HuH-7.5 (cell line): ENCODE measurements around the gene PBRM1.

Experiments used
- DNase-seq: peaks from one replicate; pipeline ENCODE4 v3.0.0; 2011; ENCODE audit warnings: low spot score

Gene PBRM1

DNA sequence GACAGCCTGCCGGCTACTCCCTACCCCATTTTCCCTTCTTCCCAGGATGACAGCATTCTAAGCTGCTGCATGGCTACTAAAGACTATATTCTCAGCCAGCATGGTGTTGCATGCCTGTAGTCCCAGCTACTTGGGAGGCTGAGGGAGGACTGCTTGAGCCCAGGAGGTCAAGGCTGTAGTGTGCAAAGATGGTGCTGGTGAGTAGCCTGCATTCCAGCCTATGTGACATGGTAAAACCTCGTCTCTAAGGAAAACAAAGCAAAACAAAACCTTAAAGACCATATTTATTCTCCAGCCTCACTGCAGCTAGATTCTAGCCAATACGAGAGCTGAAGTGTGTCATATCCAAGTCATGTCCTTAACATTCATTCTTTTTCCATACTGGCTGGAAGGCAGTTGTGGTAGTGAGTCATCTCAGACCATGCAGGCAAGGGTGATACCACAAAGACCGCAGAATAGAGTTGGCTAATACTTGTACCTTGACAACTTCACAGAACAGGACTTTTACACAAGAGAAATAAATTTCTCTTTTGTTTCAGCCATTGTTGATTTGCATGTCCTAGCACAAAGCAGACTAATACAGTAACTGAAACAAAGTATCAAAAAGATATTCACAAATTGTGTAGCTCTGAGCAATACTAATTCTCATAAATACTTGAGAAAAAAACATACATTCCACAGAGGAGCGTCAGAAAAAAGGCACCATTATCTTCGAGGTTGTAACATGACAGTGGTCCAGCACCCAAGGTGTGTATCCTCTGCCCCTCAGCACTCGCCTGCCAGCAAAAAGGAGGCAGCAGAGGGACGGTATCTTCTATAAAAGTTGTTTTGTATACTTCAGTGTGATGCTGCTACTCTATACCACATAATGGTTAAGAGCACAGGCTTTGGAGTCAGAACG, 14.8 kb downstream of the PBRM1 start:
- no peak for DNase-seq

DNA sequence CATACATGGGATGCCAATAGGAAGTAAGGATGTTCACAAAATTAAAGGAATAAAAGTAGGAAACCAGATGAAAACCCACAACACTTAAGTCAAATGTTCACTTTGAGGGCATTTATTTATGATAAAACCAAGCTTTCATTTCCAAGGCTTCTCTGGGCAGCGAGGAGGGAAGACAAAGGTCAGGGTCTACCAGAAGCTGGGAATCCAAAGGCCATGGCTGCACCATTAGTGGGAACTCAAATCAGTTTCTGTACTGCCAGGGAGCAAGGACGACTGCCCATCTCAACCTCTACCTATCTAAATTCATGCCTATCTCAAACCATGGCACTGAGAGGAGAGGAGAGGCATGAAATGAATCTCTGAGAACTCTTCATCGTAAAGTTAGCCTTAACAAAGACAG, 22.6 kb downstream of the PBRM1 start:
- DNase-seq: no peak

DNA sequence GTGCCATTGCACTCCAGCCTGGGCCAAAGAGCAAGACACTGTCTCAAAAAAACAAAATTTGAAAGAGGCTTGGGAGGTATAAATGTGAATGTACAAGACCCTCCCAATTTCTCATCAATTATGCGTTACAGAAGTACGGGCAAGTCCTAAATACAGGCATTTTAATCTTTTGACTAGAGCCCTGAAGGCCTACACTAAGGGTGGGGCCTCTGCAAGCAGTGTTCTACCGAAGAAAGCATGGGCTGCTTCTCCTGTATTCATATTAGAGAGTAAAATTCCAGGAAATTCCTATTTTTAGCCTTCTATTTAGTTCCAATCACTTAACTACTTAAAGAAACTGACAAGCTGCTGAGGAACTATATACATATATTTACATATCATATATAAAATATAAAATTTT, 25.7 kb downstream of the PBRM1 start:
- no peak for DNase-seq

DNA sequence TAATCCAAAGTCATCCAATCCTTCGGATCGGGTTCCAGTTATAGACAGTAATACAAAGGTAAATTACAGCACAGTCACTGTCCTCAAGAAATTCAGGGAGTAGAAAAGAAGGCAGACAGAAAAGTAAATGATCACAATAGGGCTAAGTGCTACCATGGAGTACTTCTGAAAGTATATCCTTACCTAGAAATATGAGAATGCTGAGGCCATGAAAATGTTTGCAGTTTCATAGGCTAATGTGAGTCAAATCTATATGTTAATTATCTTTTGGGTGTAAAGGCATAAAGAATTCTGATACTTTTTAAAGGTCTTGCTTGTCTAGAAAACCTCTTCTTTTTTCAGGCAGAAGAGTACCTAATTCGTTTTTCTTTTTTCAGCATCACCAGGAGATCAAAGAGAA, 29.8 kb downstream of the PBRM1 start:
- no peak for DNase-seq

DNA sequence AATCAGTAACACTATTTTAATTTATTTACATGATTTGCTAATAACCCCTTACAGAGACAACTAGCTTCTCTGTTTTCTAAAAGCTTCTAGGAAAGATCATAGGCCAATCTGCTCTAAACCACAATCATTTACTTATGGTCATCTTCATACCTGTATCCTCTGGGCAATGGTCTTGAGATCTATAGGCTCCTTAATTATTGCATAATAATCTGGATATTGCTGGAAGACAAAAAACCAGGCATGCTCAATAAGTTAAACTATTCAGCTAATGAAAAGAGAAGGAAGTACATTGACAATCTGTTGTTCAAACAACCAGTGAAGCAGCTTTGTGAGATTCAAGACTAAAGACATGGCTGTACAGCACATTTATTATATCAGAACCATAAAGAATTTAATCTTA, 34.1 kb downstream of the PBRM1 start:
- no peak for DNase-seq

DNA sequence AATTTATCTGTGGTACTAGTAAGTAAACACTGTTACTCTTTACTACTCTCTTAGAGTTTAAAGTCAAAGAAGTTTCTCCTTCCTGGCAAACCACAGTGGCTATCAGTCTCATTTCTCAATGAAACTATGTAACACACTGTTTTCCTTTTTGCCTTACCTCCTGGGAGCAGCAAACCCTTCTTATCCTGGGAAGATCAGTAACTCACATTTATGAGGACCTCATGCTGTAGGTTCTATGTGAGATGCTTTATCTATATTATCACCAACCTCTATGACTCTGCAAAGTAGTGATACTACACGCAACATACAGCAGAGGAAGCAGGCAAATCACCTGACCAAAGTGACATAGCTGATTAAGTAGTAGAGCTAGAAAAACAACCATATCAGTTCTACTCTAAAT, 35.3 kb downstream of the PBRM1 start:
- DNase-seq: no peak

DNA sequence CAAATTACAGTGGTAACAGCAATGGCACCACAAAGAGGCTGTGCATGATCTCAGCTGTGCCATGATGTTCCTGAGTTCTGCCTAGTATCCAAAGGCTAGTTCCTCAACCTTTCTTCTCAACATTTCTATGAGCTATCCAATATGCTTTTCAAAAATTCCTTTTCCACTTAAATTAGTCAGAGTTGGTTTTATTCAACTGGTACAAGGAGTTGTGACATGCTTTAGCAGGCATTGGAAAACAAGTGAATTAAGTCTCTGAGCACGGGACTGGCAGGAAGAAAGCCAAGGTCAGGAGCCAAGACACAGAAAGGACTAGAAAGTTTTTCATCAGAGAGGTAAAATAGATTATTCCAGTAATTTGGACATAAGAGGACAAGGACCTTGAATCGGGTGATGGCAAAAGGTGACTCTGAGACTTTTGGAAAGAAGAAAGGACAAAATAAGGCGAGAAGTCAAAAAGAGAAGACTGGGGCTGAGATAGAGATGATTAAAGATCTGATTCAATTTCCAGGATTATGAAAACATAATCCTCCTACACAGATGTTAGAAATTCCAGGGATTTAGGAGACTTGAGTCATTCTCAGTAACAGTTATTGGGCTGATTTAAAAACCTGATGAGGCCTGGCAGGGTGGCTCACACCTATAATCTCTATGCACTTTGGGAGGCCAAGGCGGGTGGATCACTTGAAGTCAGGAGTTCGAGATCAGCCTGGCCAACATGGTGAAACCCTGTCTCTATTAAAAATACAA, 36.1 kb downstream of the PBRM1 start:
- DNase-seq: no peak

DNA sequence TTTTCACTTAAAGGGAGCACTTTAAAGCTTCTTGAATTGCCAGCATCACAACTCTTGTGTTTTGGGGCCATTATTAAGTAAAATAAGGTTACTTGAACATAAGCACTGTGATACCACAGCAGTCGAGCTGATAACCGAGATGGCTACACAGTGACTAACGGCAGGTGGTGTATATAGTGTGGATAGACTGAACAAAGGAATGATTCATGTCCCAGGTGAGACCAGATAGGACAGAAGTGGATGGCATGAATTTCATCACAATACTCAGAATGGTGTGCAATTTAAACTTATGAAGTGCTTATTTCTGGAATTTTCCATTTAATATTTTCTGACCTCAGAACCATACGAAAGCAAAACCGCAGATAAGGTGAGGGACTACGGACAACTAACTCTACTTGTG, 40.2 kb downstream of the PBRM1 start:
- DNase-seq: no peak

DNA sequence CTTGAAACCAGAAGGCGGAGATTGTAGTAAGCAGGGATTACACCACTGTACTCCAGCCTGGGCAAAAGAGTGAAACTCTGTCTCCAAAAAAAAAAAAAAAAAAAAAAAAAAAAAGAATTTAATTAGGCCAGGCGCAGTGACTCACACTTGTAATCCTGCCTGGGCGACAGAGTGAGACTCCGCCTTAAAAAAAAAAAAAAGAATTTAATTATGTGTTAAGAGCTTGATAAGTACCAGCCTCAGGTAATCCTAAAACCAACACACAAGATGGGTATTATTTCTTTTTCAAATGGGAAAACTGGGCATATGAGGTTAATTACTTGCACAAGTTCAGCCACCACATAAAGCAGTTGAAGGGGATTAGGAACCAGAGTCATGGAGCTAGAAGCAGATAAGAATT, 49.0 kb downstream of the PBRM1 start:
- no peak for DNase-seq

DNA sequence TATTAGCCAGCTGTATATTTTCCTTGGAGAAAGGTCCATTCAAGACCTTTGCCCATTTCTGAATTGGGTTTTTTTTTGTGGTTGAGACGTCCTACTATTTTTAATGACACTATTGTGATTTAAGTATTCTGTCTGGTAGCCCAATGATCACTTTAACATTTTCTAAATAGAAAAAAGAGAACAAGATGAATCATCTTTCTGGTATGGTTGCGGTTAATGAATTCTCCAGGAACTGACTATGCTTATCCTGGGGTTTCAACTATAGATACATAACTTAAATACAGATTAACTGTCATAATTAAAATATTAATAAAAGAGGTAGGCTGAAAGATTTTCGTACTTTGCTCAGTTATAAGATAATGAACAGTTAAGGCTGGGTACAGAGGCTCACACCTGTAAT, 51.9 kb downstream of the PBRM1 start:
- DNase-seq: no peak

DNA sequence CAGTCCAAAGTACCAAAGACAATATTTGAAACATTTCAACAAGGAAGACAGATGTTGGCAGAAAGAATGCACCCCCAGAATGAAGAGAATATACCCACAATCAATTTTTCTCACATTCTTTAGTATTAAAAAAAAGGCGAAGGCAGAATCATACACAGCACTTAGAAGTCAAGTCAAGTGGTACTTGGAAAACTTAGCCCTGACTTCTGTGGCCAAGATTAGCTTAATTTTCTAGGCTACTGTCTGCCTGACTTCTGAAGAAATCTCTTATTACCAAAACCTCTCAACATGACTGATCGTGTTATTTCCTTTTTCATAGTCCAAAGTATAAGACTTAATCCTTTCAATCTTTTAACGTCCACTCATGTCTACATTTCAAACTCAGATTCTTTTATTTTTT, 60.7 kb downstream of the PBRM1 start:
- DNase-seq: no peak

DNA sequence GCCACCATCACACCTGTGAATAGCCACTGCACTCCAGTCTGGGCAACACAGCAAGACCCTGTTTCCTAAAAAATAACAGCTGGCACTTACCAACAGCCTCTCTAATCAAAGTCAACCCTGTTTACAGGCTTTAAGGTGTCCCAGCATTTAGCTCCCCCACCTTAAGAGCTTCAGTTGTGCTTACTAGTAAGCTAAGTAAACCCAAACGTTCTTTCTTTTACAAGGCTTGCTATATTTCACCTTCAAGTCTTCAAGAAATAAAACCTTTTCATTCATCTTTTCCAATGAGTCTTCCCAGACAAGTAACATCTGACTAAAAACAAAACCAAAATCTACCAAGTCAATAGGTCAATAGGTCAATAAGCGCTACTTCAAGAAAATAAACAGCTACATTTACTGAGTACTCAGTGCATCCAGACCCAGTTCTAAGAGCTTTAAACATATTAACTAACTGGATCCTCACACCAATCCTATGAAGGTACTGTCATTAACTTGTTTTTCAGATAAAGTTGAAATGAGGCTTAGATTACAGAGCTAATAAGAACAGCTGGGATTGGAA, 62.4 kb downstream of the PBRM1 start:
- no peak for DNase-seq

DNA sequence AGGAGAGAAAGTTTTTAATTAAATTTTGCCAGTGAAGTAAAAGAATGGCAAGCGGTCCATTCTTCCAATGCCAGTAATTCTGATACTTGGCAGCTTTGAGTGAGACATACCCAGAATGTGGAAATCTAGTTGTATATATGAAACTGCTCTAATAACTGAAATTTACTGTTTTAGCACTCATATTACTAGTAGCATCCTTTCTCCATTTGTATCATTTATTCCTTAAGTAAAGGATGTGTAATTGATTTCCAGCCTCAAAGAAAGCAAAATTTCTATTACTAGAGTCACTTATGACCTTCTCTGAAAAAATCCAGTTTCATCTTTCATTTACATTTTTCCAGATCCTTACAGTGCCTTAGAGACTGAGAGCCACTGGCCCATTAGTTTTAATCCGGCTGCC, 65.1 kb downstream of the PBRM1 start:
- no peak for DNase-seq

DNA sequence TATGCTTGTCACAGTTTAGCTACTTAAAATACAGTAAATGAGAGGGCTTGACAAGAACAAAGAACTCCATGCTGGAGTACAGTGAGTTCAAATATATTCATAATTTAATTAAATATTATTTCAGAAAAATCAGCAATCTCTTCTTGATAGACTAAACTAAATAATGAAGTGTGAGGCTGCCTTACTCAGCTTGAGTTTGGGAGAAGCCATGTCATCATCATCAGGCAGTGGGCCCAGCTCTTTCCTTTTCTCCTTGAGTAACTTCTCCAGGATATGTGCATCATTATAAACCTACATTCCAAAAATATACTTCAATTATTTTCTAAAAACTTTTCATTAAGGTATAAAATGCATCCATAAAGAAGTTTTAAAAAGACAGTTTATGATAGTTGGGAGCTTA, 70.5 kb downstream of the PBRM1 start:
- DNase-seq: no peak

DNA sequence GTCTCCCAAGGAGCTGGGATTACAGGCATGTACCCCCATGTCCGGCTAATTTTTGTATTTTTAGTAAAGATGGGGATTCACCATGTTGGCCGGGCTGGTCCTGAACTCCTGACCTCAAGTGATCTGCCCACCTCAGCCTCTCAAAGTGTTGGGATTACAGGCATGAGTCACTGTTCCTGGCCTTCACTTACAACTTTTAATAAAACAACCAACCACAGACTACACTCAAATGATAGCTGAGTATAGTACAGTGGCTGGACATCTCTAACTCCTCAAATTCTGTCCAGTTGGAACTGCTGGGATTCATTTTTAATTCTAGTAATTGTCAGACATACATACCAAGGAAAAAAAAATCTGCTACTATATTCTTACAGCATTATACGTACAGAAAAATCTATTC, 71.0 kb downstream of the PBRM1 start:
- DNase-seq: no peak

DNA sequence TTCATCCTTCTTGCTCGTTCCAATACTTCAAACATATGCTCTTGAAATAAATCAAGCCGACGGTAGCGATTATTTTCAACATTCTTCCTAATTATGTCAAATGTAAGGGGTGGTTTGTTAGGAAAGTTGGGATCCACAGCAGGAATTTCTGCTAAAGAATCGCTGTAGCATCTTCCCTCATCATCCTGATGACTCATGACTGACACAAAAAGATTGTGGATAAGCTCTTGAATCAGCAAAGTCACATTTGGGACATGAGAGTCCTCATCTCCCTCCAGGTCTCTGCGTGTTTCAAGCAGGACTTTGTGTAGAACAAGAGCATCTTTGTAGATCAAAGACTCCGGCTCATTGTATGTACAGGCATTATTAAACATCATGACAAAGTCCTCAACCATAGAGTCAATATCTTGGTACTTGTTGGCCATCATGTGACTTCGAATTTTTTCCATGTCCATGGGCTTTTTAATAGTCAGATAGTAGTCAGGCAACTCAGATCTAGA, 76.3 kb downstream of the PBRM1 start:
- no peak for DNase-seq

DNA sequence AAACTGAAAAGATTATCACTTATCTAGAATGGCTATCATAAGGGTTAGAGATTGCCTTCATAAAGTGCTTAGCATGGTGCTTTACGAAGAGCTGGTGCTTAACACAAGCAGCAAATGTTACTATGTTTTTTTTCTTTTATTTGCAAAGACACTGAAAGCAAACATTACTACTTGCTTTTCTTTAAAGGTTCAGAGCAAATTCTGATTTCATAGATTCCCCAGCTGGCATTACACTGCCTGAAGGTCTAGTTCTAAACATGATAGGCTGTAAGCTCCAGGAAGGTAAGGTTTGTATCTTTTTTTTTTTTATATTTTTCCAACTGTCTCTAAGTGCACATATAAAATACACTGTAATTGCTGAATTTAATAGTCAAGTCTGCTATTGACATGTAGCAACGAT, 77.4 kb downstream of the PBRM1 start:
- no peak for DNase-seq

DNA sequence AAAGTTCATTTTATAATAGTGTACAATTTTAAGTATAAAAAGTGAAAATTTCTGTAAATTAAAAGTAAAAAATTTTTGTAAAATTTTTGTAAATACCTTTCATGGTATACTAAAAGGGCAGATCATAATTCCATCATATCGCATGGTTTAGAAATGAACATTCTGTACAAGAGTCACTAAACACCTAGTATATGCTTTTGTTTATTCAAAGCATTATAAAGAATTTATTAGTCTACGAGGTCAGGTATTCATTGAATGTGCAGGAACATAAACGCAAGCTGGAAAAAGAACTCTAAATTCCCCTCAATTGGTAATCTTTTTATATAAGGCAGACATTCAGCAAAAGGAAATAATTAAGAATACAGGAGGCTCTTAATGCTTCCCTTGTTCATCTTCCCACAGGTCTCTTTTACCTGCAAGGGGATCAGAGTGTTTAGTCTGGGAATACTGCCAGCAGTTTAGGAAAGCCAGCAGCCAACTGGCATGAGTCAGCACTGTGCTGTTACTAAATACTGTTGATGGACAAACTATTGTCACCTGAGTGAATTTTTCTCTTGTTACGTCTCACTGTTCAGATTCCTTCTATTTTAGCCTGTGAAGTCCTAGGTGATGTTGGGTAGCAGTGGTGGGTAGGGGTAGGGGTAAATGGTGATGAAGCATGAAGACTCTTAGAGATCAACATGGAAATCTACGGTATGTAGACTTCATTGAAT, 79.2 kb downstream of the PBRM1 start:
- DNase-seq: no peak

DNA sequence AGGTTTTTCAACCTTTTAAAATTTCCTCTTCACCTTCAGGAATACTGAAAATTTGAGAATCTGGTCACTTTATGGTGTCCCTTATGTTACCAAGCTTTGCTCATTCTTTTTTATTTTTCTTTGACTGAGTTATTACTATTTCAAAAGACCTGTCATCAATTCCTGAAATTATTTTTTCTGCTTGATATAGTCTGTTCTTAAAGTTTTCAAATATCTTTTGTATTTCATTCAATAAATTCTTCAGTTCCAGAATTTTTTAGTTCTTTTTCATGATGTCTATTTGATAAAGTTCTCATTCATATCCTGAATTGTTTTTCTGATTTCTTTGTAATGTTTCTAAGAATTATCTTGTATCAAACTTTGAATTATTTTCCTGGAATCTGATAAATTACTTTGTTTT, 85.5 kb downstream of the PBRM1 start:
- DNase-seq: no peak

DNA sequence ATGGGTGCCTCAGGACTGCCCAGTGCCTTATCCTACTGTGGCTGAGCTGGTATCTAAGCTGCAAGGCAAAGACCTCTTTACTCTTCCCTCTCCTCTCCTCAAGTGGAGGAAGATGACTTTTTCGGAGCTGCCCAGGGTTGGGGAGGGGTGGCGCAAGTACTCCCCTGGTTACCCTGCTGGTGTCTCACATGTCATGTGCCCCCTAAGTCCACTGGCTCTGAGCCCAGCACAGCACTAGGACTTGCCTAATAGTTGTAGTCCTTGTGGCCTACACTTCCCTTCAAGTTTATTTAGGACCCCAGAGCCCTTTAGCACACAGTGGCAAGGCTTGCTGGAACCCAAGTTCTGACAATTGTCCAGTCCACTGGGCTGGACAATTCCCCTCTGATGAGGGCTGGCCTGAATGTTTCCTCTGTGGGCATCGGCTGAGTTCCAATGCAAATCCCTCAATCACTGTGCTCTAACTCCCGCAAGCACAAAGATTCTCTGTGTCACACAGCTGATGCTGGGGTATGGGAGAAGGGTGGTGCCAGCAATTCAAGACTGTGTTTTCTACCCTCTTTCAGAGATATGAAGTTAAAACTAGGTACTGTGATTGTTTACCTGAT, 89.0 kb downstream of the PBRM1 start:
- DNase-seq: no peak

DNA sequence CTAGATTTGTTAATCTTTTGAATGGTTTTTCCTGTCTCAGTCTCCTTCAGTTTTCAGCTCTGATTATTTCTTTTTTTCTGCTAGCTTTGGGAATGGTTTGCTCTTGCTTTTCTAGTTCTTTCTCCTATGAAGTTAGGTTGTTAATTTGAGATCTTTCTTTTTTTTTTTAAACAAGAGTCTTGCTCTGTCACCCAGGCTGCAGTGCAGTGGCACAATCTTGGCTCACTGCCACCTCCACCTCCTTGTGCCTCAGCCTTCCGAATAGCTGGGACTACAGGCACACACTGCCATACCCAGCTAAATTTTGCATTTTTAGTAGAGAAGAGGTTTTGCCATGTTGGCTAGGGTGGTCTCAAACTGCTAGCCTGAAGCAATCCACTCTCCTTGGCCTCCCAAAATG, 92.6 kb downstream of the PBRM1 start:
- no peak for DNase-seq
